Type B pancreatic cell (in vitro differentiated cells): ENCODE data around the gene SLC22A16. TPM values are rescaled to one million over a fixed set of nuclear protein-coding genes. Genes with fewer than 3 reads are reported as not detected.

ENCODE experiments used
- DNase-seq: peaks from one replicate; pipeline ENCODE4 v3.0.0; 2021; ENCODE audit warnings: mixed read lengths; ENCODE audit not compliant: unreplicated experiment; ENCODE audit errors: extremely low spot score
- H3K27ac Mint-ChIP-seq: 2 replicates; pipeline ENCODE4 v1.8.0; 2021; ENCODE audit warnings: mild to moderate bottlenecking, mixed read lengths
- H3K27me3 Mint-ChIP-seq: 2 replicates; pipeline ENCODE4 v1.8.0; 2021; ENCODE audit warnings: mixed read lengths
- H3K36me3 Mint-ChIP-seq: 2 replicates; pipeline ENCODE4 v1.8.0; 2021; ENCODE audit warnings: mixed read lengths
- H3K4me1 Mint-ChIP-seq: one replicate; pipeline ENCODE4 v1.8.0; 2021; ENCODE audit warnings: mixed read lengths; ENCODE audit not compliant: unreplicated experiment
- H3K4me3 Mint-ChIP-seq: 2 replicates; pipeline ENCODE4 v1.8.0; 2021; ENCODE audit warnings: mild to moderate bottlenecking, mixed read lengths
- H3K9me3 Mint-ChIP-seq: 2 replicates; pipeline ENCODE4 v1.8.0; 2021; ENCODE audit warnings: mixed read lengths
- total RNA-seq: library from RNA; stranded (reverse); gene quantifications from 2 replicates; pipeline ENCODE4 v1.2.1, GENCODE V29; 2021; ENCODE audit warnings: low replicate concordance
- TF ChIP-seq, protein P1 (sequence below): fragments of 200-600 bp; sonication (generic); conservative IDR thresholded peaks from 2 replicates; pipeline ENCODE4 v1.5.0; 2021; ENCODE audit warnings: antibody characterized with exemption, mild to moderate bottlenecking

SLC22A16 gene
- total RNA-seq, 1 donor from 2014 or later = not detected

DNA sequence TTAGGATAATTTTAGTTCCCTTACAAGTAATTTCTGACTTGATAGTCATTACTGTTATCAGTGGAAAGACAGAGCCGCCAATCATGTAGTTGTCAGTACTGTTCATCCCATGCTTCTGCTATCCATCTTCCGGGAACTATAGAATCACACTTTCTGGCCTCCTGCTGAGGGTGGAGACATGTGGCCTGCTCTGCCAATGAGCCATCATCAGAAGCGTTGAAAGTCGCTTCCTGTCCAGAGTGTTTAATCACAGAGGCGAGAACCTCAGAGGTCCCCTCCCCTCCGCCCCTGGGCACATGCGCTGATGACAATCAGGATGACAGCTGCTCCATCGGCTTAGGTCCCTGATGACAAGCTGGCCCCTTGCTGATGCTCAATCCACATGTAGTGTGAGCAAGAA, 64.1 kb downstream of the SLC22A16 start:
- H3K27me3 Mint-ChIP-seq = no peaks in the 10 kb centered on the region
- no peaks in the 10 kb centered on the region for H3K4me1 Mint-ChIP-seq
- TF ChIP-seq, protein P1, sequence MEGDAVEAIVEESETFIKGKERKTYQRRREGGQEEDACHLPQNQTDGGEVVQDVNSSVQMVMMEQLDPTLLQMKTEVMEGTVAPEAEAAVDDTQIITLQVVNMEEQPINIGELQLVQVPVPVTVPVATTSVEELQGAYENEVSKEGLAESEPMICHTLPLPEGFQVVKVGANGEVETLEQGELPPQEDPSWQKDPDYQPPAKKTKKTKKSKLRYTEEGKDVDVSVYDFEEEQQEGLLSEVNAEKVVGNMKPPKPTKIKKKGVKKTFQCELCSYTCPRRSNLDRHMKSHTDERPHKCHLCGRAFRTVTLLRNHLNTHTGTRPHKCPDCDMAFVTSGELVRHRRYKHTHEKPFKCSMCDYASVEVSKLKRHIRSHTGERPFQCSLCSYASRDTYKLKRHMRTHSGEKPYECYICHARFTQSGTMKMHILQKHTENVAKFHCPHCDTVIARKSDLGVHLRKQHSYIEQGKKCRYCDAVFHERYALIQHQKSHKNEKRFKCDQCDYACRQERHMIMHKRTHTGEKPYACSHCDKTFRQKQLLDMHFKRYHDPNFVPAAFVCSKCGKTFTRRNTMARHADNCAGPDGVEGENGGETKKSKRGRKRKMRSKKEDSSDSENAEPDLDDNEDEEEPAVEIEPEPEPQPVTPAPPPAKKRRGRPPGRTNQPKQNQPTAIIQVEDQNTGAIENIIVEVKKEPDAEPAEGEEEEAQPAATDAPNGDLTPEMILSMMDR = no peak
- H3K9me3 Mint-ChIP-seq = no peaks in the 10 kb centered on the region
- H3K36me3 Mint-ChIP-seq = no peaks in the 10 kb centered on the region
- H3K4me3 Mint-ChIP-seq = no peak overlapping the region
- DNase-seq = no peak
- H3K27ac Mint-ChIP-seq = no peak overlapping the region

DNA sequence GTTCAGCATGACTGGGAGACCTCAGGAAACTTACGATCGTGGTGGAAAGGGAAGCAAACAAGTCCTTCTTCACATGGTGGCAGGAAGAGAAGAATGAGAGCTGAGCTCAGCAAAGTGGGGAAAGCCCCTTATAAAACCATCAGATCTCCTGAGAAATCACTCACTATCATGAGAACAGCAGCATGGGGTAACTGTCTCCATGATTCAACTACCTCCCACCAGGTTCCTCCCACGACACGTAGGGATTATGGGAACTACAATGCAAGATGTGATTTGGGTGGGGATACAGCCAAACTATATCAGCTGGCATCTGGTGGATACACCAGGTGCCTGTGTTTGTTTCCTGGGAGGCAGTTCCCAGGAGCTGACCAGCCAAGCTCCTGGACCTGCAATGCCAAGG, 65.9 kb downstream of the SLC22A16 start:
- no peak overlapping the region for H3K4me3 Mint-ChIP-seq
- no peak for DNase-seq
- no peaks in the 10 kb centered on the region for H3K27me3 Mint-ChIP-seq
- H3K9me3 Mint-ChIP-seq = no peaks in the 10 kb centered on the region
- no peaks in the 10 kb centered on the region for H3K4me1 Mint-ChIP-seq
- TF ChIP-seq, protein P1 = no peak
- H3K36me3 Mint-ChIP-seq = no peaks in the 10 kb centered on the region
- no peak overlapping the region for H3K27ac Mint-ChIP-seq

DNA sequence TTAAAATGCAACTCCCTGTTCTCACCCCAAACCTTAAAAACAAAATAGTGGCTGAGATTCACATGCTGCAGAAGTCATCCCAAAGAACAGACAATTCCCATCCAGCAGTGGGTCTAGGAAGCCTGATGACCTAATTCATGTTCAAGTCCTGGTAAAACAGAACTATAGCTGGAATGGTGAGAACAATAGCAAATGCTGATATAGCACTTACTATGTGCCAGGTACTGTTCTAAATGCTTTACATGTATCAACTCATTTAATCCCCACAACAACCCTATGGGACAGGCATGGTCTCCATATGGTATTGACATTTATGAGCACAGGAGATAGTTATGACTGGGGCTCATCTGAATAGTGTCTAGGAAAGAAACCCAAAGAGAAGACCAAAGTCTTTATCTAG, 66.6 kb downstream of the SLC22A16 start:
- no peak for DNase-seq
- no peaks in the 10 kb centered on the region for H3K9me3 Mint-ChIP-seq
- no peaks in the 10 kb centered on the region for H3K36me3 Mint-ChIP-seq
- no peak overlapping the region for H3K4me3 Mint-ChIP-seq
- H3K27me3 Mint-ChIP-seq = no peaks in the 10 kb centered on the region
- TF ChIP-seq, protein P1 = no peak
- H3K27ac Mint-ChIP-seq = no peak overlapping the region
- no peaks in the 10 kb centered on the region for H3K4me1 Mint-ChIP-seq

DNA sequence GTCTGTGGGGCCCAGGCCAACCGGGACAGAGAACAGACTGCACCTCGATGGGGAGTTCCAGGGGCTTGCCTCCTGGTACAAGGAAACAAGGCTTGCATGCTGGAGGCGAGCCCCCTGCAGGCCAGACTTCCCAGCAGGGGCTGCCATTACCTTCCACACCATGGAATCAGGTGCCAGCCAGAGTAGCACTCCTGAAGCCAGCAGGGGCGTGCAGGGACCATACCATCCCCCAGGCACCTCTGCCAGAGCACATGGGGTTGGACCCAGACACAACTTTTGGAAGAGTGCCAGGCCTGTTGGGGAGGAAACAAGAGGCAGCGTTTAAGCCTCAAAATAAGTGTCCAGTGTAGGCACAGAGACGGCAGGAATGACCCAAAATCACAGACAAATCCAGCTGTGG, 67.5 kb downstream of the SLC22A16 start:
- Mint-ChIP-seq H3K36me3 (no peaks in the 10 kb centered on the region), H3K4me3 (no peak overlapping the region), H3K27ac (no peak overlapping the region), H3K4me1 (no peaks in the 10 kb centered on the region), H3K27me3 (no peaks in the 10 kb centered on the region), H3K9me3 (no peaks in the 10 kb centered on the region)
- TF ChIP-seq, protein P1 = no peak
- DNase-seq = no peak

DNA sequence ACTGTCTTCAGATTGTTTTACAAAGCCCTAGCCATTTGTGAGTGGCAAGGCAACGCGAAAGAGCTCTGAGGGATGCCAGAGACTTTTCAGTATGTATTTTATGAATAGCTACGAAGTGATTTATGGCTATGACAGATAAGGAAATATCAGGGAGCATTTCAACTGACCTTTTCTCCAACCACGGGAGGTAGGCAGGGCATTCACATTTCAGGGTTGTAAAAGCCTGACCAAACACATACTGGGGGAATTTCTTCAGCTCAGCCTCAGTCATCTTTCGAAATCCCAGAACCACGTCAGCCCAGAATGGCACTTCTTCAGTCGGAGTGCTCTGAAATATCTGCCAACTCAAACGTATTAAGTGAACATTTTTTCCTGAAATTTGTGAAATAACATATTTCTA, 71.8 kb downstream of the SLC22A16 start:
- H3K4me3 Mint-ChIP-seq = no peak overlapping the region
- TF ChIP-seq, protein P1 = no peak
- H3K9me3 Mint-ChIP-seq = no peaks in the 10 kb centered on the region
- no peaks in the 10 kb centered on the region for H3K4me1 Mint-ChIP-seq
- no peaks in the 10 kb centered on the region for H3K27me3 Mint-ChIP-seq
- DNase-seq = no peak
- no peak overlapping the region for H3K27ac Mint-ChIP-seq
- no peaks in the 10 kb centered on the region for H3K36me3 Mint-ChIP-seq

DNA sequence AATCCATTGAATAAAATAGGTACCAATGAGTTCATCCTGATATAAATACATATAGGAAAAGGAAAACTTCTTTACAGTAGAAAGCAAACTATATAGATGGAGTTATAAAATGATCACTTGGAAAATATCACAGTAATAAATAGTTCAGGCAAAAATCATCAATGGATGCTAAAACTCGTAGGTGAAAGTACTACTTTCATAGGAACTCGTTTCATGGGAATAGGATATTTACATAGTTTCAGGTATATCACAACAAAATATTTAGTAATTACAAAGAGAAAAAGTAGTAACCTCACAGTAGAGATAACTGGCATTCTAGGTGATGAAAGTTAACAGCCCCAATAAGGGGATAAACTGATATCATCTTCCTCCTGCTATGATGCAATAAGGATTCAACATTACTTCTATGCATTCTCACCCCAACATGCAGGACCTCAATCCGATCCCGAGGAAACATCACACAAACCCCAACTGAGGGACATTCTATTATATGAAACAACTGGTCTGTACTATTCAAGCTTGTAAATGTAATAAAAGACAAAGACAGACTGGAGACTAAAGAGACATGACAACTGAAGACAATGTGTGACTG, 74.7 kb downstream of the SLC22A16 start:
- Mint-ChIP-seq H3K27me3 (no peaks in the 10 kb centered on the region), H3K36me3 (no peaks in the 10 kb centered on the region), H3K4me3 (no peak overlapping the region), H3K4me1 (peaks cover 9% of the 10 kb centered on the region), H3K27ac (no peak overlapping the region), H3K9me3 (no peaks in the 10 kb centered on the region)
- TF ChIP-seq, protein P1 = no peak
- no peak for DNase-seq
